Mesendoderm (in vitro differentiated cells): ENCODE data around the gene ANXA6.

ENCODE experiments used
- DNase-seq: peaks from one replicate; pipeline ENCODE4 v3.0.0; 2013
- H2AK5ac ChIP-seq: 2 replicates; pipeline ENCODE4 v1.6.1; 2013; ENCODE audit warnings: low read length, inconsistent platforms
- H2BK120ac ChIP-seq: 2 replicates; pipeline ENCODE4 v1.6.1; 2013; ENCODE audit warnings: low read depth, mild to moderate bottlenecking, low read length, moderate library complexity, mixed read lengths
- H2BK15ac ChIP-seq: replicated peaks from 2 replicates; pipeline ENCODE4 v1.6.1; 2013; ENCODE audit warnings: low read depth, mild to moderate bottlenecking, moderate library complexity
- H2BK5ac ChIP-seq: 2 replicates; pipeline ENCODE4 v1.6.1; 2013; ENCODE audit warnings: low read length, inconsistent platforms
- H3K18ac ChIP-seq: 2 replicates; pipeline ENCODE4 v1.6.1; 2013; ENCODE audit warnings: mild to moderate bottlenecking, low read length, mixed read lengths
- H3K23ac ChIP-seq: one replicate; pipeline ENCODE4 v1.6.1; 2013; ENCODE audit warnings: low read length
- H3K27ac ChIP-seq: 2 replicates; pipeline ENCODE4 v1.5.1; 2013; ENCODE audit warnings: low read depth, mild to moderate bottlenecking, inconsistent platforms, low read length, moderate library complexity
- H3K27me3 ChIP-seq: 2 replicates; pipeline ENCODE4 v1.6.1; 2013; ENCODE audit warnings: low read length, control low read depth, mild to moderate bottlenecking, inconsistent platforms; ENCODE audit not compliant: insufficient read depth, poor library complexity
- H3K36me3 ChIP-seq: 2 replicates; pipeline ENCODE4 v1.6.1; 2013; ENCODE audit warnings: low read length, inconsistent platforms; ENCODE audit not compliant: control insufficient read depth, insufficient read depth
- H3K4ac ChIP-seq: one replicate; pipeline ENCODE4 v1.6.1; 2013; ENCODE audit warnings: low read depth, mild to moderate bottlenecking, low read length, moderate library complexity
- H3K4me1 ChIP-seq: 2 replicates; pipeline ENCODE4 v1.6.1; 2013; ENCODE audit warnings: low read depth, low read length, inconsistent platforms; ENCODE audit not compliant: control insufficient read depth
- H3K4me2 ChIP-seq: 2 replicates; pipeline ENCODE4 v1.6.1; 2013; ENCODE audit warnings: low read length
- H3K4me3 ChIP-seq: 2 replicates; pipeline ENCODE4 v1.5.1; 2013; ENCODE audit warnings: mild to moderate bottlenecking, low read length
- H3K56ac ChIP-seq: one replicate; pipeline ENCODE4 v1.6.1; 2013; ENCODE audit warnings: low read length
- H3K79me1 ChIP-seq: 2 replicates; pipeline ENCODE4 v1.6.1; 2013; ENCODE audit warnings: low read length, inconsistent platforms
- H3K79me2 ChIP-seq: 2 replicates; pipeline ENCODE4 v1.6.1; 2013; ENCODE audit warnings: mild to moderate bottlenecking, low read length; ENCODE audit not compliant: control insufficient read depth, insufficient read depth
- H3K9ac ChIP-seq: 2 replicates; pipeline ENCODE4 v1.6.1; 2013; ENCODE audit warnings: low read length, inconsistent platforms
- H4K5ac ChIP-seq: one replicate; pipeline ENCODE4 v1.6.1; 2013; ENCODE audit warnings: low read length
- H4K8ac ChIP-seq: one replicate; pipeline ENCODE4 v1.6.1; 2013; ENCODE audit warnings: low read depth, mild to moderate bottlenecking, control low read depth, low read length, moderate library complexity
- WGBS: extraction: QIAGEN DNeasy Blood & Tissue Kit; methylation state at CpG from one replicate; pipeline ENCODE4 v1.1.7; 2013; ENCODE audit warnings: low lambda C conversion rate, missing lambda C conversion rate; ENCODE audit not compliant: insufficient coverage; ENCODE audit errors: extremely low coverage; 5-methylcytosine and 5-hydroxymethylcytosine counted together

The ANXA6 gene

GRCh38 chr5:151123897-151124751 is 33.5 kb downstream of the ANXA6 start:
- Histone ChIP-seq H4K5ac (no peak overlapping the region), H2AK5ac (no peak overlapping the region), H2BK5ac (no peak overlapping the region), H2BK120ac (no peak overlapping the region), H3K18ac (no peak overlapping the region), H3K27me3 (no peaks in the 10 kb centered on the region), H3K4me3 (no peak overlapping the region), H3K4me2 (no peak overlapping the region), H2BK15ac (no peak overlapping the region), H3K79me2 (no peaks in the 10 kb centered on the region), H3K9ac (no peak overlapping the region), H4K8ac (no peak overlapping the region), H3K56ac (no peak overlapping the region), H3K23ac (no peak overlapping the region), H3K4me1 (no peaks in the 10 kb centered on the region), H3K27ac (no peak overlapping the region), H3K4ac (no peak overlapping the region), H3K36me3 (peaks cover 29% of the 10 kb centered on the region), H3K79me1 (no peaks in the 10 kb centered on the region)
- DNase-seq = no peak
- no CpG with 5 or more reads among the region's 17 CpGs for WGBS

GRCh38 chr5:151122828-151123227 is 34.8 kb downstream of the ANXA6 start:
- Histone ChIP-seq H3K36me3 (peaks cover 25% of the 10 kb centered on the region), H4K8ac (no peak overlapping the region), H3K27ac (no peak overlapping the region), H3K4me2 (no peak overlapping the region), H3K23ac (no peak overlapping the region), H4K5ac (no peak overlapping the region), H3K4me1 (no peaks in the 10 kb centered on the region), H3K56ac (no peak overlapping the region), H3K18ac (no peak overlapping the region), H3K79me2 (no peaks in the 10 kb centered on the region), H3K9ac (no peak overlapping the region), H2BK5ac (no peak overlapping the region), H2AK5ac (no peak overlapping the region), H2BK120ac (no peak overlapping the region), H3K4ac (no peak overlapping the region), H3K79me1 (no peaks in the 10 kb centered on the region), H3K27me3 (no peaks in the 10 kb centered on the region), H2BK15ac (no peak overlapping the region), H3K4me3 (no peak overlapping the region)
- WGBS = no CpG with 5 or more reads among the region's 14 CpGs
- no peak for DNase-seq

GRCh38 chr5:151121665-151122064 is 35.9 kb downstream of the ANXA6 start:
- DNase-seq = no peak
- Histone ChIP-seq H2BK15ac (no peak overlapping the region), H3K79me1 (no peaks in the 10 kb centered on the region), H3K4me2 (no peak overlapping the region), H3K56ac (no peak overlapping the region), H3K79me2 (no peaks in the 10 kb centered on the region), H3K4ac (no peak overlapping the region), H3K27me3 (no peaks in the 10 kb centered on the region), H3K4me1 (no peaks in the 10 kb centered on the region), H4K5ac (no peak overlapping the region), H3K9ac (no peak overlapping the region), H2AK5ac (no peak overlapping the region), H3K4me3 (no peak overlapping the region), H2BK120ac (no peak overlapping the region), H3K36me3 (peaks cover 33% of the 10 kb centered on the region), H3K27ac (no peak overlapping the region), H2BK5ac (no peak overlapping the region), H3K23ac (no peak overlapping the region), H4K8ac (no peak overlapping the region), H3K18ac (no peak overlapping the region)
- no CpG with 5 or more reads among the region's 5 CpGs for WGBS

- Histone ChIP-seq H3K36me3 (peaks cover 33% of the 10 kb centered on the region), H3K79me2 (no peaks in the 10 kb centered on the region), H3K4me1 (no peaks in the 10 kb centered on the region), H3K9ac (no peak overlapping the region), H4K5ac (no peak overlapping the region), H3K56ac (no peak overlapping the region), H2BK15ac (no peak overlapping the region), H3K27me3 (no peaks in the 10 kb centered on the region), H4K8ac (no peak overlapping the region), H3K79me1 (no peaks in the 10 kb centered on the region), H2BK5ac (no peak overlapping the region), H3K23ac (no peak overlapping the region), H3K4me3 (no peak overlapping the region), H3K18ac (no peak overlapping the region), H3K4ac (no peak overlapping the region), H3K27ac (no peak overlapping the region), H2BK120ac (no peak overlapping the region), H2AK5ac (no peak overlapping the region), H3K4me2 (no peak overlapping the region)
- WGBS = no CpG with 5 or more reads among the region's 2 CpGs
- no peak for DNase-seq
Measured at GRCh38 chr5:151121095-151121494, 36.5 kb downstream of the ANXA6 start.

GRCh38 chr5:151118913-151119575 is 38.5 kb downstream of the ANXA6 start:
- Histone ChIP-seq H3K23ac (no peak overlapping the region), H3K4ac (no peak overlapping the region), H3K4me3 (no peak overlapping the region), H3K4me2 (no peak overlapping the region), H3K36me3 (peaks cover 29% of the 10 kb centered on the region), H2BK120ac (no peak overlapping the region), H3K27me3 (no peaks in the 10 kb centered on the region), H3K79me2 (no peaks in the 10 kb centered on the region), H2BK15ac (no peak overlapping the region), H3K79me1 (no peaks in the 10 kb centered on the region), H2BK5ac (no peak overlapping the region), H2AK5ac (no peak overlapping the region), H3K4me1 (no peaks in the 10 kb centered on the region), H3K9ac (no peak overlapping the region), H3K27ac (no peak overlapping the region), H4K8ac (no peak overlapping the region), H3K18ac (no peak overlapping the region), H3K56ac (no peak overlapping the region), H4K5ac (no peak overlapping the region)
- DNase-seq = no peak
- WGBS = no CpG with 5 or more reads among the region's 7 CpGs
